Sciatic nerve (tissue), 2 donors: Measurements from ENCODE around the gene C14orf132. TPM values are rescaled to one million over a fixed set of nuclear protein-coding genes. Genes with fewer than 3 reads are reported as not detected.
"Not testable (repeated sequence)": the region's sequence is repeated elsewhere in the genome, so short reads cannot be mapped to it uniquely, and the experiment has no call there.

ENCODE experiments used
- ATAC-seq: fragments of 200-7000 bp; cut with Tn5 transposase; one replicate; pipeline ENCODE4 v1.9.1; 2020; ENCODE audit warnings: mild to moderate bottlenecking, moderate library complexity
- DNase-seq: peaks from one replicate; pipeline ENCODE4 v3.0.0-alpha.2; 2020; ENCODE audit warnings: low spot score
- intact Hi-C: fragments of 100-400 bp; cut with DNase I; formaldehyde crosslinking; loops from one replicate; pipeline ENCODE4 v1.14.2; 2022
- total RNA-seq: library from RNA; stranded (reverse); fragmentation: NEBNext Ultra II Directional; extraction: Animal tissue kit (Norgen Biotek cat#: 25700); gene quantifications from one replicate; pipeline ENCODE4 v1.2.1, GENCODE V29; 2021
- donor health status: DM: no; HTN: no; CAD: no.
- donor health status: DM: no; HTN: no; CAD: no.

Gene C14orf132
- 18.7 TPM for total RNA-seq

DNA sequence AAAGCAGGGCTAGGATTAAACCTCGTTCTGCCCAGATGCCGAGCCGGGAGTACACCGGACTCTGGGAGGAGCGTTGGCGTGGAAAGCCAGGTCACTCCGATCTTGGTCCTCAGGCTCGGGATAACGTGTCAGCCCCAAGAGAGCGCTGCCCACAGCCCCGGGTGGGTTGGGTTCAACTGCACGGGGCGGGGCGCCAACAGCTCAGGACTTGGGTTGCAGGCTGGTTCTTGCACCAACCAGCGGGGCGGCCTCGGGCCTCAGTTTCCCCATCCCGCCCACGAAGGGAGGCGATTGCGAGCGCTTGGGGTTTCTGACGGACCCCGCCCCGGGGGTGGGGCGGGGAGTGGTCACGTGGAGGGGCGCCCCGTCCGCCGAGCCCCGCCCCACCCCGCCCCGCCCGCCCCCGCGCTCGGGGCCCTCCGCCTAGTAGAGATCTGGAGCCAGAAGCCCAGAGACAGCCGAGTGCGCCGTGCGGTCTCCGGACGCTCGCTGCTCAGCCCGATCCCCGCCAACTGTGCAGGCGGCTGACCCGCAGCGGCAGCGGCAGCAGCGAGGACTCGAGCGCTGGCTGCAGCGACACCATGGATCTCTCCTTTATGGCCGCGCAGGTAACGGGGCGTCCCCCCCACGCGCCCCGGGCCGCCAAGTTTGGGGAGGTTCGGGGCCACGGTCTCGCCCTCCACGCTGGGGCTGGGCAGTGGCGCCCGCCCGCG, at the start of gene C14orf132:
C14orf132 (plus strand) TSS at position 443 of the 713 bp plus-strand sequence; CDS start at position 582, 139 bp downstream.
- DNase-seq = peak; percentile 83
- intact Hi-C loops = no loop called here
- ATAC-seq = peak; percentile 93

- DNase-seq (no peak), ATAC-seq (peak; percentile 26)
- intact Hi-C loops = loop anchor here (5.0 kb wide), 1 partner anchor 432 kb away; no protein-coding TSS in a partner anchor
Measured at GRCh38 chr14:95993768-95994592, 45.2 kb upstream of the C14orf132 start.

DNA sequence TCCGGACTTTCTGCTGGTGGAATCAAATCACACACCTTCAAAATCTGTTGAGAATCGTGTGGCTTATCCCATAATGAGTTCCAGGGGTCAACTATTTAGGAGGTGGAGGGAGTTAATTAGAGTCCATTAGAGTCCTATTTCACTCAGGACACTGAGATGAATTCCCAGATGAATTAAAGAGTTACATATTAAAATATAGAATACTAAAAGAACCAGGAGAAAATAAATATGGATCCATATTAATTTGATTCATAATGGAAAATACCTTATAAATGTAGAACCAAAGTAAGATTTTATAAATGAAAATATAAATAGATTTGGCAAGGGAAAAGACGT, 44.6 kb upstream of the C14orf132 start:
- ATAC-seq (no peak), DNase-seq (no peak)
- intact Hi-C loops = loop anchor here (5.0 kb wide), 1 partner anchor 432 kb away; no protein-coding TSS in a partner anchor

DNA sequence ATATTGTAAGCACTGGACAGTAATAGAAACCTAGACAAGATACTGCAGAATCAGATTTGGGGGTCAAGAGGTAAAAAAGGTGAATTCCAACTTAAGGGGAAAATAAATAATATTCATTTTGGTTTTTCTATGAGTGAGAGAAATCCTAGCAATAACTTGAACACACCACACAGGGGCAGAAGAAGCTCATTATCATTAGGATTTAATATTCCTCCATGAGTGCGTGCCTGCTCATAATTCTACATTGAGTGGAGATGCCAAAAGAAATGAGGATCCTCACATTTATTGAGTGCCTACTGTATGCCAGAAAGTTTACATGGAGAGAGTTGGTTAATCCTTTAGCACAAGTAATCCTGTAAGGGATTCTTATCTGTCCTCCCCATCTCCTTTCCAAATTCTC, 40.5 kb upstream of the C14orf132 start:
- intact Hi-C loops = no loop called here
- DNase-seq (no peak), ATAC-seq (peak; percentile 59)

DNA sequence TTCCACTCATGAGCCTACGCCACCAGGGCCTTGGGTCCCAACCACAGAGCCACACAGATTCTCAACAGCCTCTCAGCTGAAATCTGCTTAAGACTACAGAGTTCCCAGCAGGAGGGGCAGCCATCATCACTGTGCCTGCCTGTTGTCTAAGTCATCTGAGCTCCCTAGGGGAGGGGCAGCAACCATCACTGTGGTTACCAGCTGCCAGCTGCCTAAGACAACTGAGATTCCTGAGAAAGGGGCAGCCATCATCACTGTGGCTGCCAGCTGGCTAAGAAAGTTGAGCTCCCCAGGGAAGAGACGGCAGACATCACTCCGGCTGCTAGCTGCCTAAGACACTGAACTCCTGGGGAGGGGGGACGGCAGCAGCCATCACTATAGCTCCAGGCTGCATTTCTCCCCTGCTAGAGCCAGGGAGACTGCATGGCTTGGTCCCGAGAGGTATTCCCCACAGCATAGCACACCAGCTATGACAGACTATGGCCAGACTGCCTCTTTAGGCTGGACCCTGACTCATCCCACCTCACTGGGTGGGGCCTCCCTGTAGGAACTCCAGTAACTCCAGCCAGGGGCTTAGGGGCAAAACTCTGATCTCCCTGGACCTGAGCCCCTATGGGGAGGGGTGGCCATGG, 37.2 kb upstream of the C14orf132 start:
- no peak for DNase-seq
- intact Hi-C loops = loop anchor here (10.0 kb wide), 1 partner anchor 273 kb away; no protein-coding TSS in a partner anchor
- ATAC-seq = no peak

- intact Hi-C loops = loop anchor here (10.0 kb wide), 1 partner anchor 272 kb away; no protein-coding TSS in a partner anchor
- DNase-seq (no peak), ATAC-seq (no peak)
Measured at GRCh38 chr14:96002498-96002884, 36.7 kb upstream of the C14orf132 start.

- DNase-seq (no peak), ATAC-seq (no peak)
- intact Hi-C loops = no loop called here
Measured at GRCh38 chr14:96011131-96011530, 28.0 kb upstream of the C14orf132 start.

DNA sequence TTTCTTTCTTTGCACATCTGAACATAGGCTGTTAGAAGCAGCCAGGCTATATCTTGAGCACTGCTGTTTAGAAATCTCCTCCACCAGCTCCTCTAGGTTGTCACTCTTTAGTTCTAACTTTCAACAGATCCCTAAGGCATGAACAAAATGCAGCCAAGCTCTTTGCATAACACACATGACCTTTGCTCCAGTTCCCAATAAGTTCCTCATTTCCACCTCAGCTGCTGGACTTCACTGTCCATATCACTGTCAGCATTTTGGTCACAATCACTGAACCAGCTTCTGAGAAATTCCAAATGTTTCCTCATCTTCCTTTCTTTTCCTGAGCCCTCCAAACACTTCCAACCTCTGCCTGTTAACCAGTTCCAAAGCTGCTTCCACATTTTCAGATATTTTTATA, 27.6 kb upstream of the C14orf132 start:
- ATAC-seq = no peak
- intact Hi-C loops = no loop called here
- no peak for DNase-seq

- intact Hi-C loops, ATAC-seq, DNase-seq: not testable (repeated sequence)
Measured at GRCh38 chr14:96012757-96013156, 26.4 kb upstream of the C14orf132 start.

DNA sequence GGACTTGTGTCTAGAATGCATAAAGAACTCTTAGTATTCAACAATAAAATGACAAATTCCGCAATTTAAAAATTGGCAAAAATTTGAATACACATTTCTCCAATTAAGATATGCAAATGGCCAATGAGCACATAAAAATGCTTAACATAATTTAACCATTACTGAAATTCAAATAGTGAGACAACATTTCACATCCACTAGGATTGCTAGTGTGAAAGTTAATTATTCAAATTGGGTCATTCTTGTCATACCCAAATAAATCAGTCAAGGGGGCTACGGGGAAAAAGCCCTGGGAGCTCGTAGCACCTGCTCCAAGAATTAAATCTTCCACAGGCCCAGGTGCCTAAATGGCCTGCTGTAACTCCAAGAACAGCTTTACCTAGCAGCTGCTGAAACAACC, 25.0 kb upstream of the C14orf132 start:
- no peak for ATAC-seq
- no peak for DNase-seq
- intact Hi-C loops = no loop called here

DNA sequence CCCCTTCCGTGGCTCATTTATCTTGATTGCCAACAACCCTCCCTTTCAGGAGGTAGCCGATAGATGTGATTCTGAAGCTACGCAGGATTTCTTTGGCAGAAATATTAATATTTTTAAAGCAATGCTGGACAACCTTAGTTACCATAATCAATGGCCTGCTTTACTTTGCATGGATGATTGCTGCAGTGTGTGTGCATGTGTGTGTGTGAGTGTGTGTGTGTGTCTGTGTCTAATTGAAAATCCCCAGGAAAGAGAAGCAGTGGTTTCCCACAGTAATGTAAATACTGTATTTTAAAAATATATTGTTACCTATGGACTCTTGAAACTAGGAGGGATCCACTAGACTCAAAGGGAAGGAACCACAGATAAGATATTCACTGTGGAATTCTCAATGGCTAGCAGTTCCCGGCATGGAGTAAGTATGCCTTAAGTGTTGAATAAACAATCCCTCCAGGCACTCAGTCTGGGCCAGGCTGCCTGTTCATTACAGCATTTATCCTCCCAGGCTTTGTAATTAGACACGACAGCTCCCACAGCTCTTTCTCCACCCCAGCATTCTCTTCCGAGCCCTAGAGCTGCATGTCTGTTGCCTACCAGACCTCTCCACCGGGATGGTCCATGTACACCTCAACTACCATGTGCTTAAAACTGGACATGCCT, 22.5 kb upstream of the C14orf132 start:
- DNase-seq (no peak), ATAC-seq (no peak)
- intact Hi-C loops = no loop called here

GRCh38 chr14:96017882-96018281, 21.3 kb upstream of the C14orf132 start:
- DNase-seq = no peak
- intact Hi-C loops = no loop called here
- no peak for ATAC-seq

- intact Hi-C loops = no loop called here
- no peak for ATAC-seq
- DNase-seq = no peak
Measured at GRCh38 chr14:96027431-96028355, 11.5 kb upstream of the C14orf132 start.

GRCh38 chr14:96029089-96029645, 10.0 kb upstream of the C14orf132 start:
- DNase-seq (no peak), ATAC-seq (no peak)
- intact Hi-C loops = no loop called here

- intact Hi-C loops = no loop called here
- ATAC-seq (no peak), DNase-seq (no peak)
Measured at GRCh38 chr14:96030108-96030760, 8.9 kb upstream of the C14orf132 start.

- ATAC-seq (no peak), DNase-seq (no peak)
- intact Hi-C loops = no loop called here
Measured at GRCh38 chr14:96031691-96032090, 7.5 kb upstream of the C14orf132 start.

GRCh38 chr14:96035456-96035855, 3.7 kb upstream of the C14orf132 start:
- DNase-seq = no peak
- intact Hi-C loops = no loop called here
- no peak for ATAC-seq
